ENCODE results near the gene ANKRD40. TPM values are rescaled to one million over a fixed set of nuclear protein-coding genes. Genes with fewer than 3 reads are reported as not detected.

Gene ANKRD40
- total and polyA plus RNA-seq, 2 donors (not counting 3 experiments of a cell fraction or from before 2014, with no cell fraction given): 24.5 to 56.0 TPM

DNA sequence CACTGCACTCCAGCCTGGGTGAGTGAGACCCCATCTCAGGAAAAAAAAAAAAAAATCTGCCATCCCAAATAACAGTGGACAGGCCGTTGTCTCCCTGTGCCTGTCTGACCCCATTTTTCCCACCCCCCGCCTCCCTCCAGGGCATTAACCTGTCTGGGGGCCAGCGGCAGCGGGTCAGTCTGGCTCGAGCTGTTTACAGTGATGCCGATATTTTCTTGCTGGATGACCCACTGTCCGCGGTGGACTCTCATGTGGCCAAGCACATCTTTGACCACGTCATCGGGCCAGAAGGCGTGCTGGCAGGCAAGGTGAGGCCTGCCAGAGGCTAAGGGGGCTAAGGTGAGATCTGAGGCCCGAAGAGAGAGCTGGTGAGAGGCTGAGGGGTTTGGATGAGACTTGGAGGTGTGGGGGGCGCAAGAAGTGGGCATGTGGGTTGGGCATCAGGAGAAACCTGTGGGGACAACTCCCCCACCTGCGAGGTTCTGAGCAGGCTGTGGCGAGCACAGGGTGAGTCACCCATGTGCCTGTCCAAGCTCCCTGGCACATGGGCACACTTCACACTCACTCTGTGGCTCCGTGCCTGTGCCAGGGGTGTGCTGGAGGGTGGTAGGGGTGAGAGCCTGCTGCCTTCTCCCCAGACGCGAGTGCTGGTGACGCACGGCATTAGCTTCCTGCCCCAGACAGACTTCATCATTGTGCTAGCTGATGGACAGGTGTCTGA lies 34.7 kb downstream of the ANKRD40 start:
- TF ChIP-seq GATA2 (IDR thresholded peaks at IDR 0.05; ENCODE audit: insufficient read depth, insufficient read length, low read depth, low read length) (no peak), POLR2A (IDR thresholded peaks at IDR 0.05; ENCODE audit: low read depth, low read length) (no peak), EZH2 (IDR thresholded peaks at IDR 0.05; ENCODE audit: borderline replicate concordance, low read depth, low read length, severe bottlenecking) (no peak), JUN (IDR thresholded peaks at IDR 0.05; ENCODE audit: borderline replicate concordance, insufficient read depth, insufficient read length, low read depth) (no peak), MAX (IDR thresholded peaks at IDR 0.05; ENCODE audit: insufficient read depth, insufficient read length) (no peak), FOS (IDR thresholded peaks at IDR 0.05; ENCODE audit: borderline replicate concordance, insufficient read depth, low read length) (no peak), POLR2AphosphoS5 (IDR thresholded peaks at IDR 0.05; ENCODE audit: insufficient read depth, low read depth, low read length) (no peak), MYC (IDR thresholded peaks at IDR 0.05; ENCODE audit: low read depth, low read length) (no peak)
- TF ChIP-seq, protein P1, sequence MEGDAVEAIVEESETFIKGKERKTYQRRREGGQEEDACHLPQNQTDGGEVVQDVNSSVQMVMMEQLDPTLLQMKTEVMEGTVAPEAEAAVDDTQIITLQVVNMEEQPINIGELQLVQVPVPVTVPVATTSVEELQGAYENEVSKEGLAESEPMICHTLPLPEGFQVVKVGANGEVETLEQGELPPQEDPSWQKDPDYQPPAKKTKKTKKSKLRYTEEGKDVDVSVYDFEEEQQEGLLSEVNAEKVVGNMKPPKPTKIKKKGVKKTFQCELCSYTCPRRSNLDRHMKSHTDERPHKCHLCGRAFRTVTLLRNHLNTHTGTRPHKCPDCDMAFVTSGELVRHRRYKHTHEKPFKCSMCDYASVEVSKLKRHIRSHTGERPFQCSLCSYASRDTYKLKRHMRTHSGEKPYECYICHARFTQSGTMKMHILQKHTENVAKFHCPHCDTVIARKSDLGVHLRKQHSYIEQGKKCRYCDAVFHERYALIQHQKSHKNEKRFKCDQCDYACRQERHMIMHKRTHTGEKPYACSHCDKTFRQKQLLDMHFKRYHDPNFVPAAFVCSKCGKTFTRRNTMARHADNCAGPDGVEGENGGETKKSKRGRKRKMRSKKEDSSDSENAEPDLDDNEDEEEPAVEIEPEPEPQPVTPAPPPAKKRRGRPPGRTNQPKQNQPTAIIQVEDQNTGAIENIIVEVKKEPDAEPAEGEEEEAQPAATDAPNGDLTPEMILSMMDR (IDR thresholded peaks at IDR 0.05; ENCODE audit: extremely low read depth in 1 of 2, insufficient read depth in 1 of 2, low read depth in 1 of 2, low read length in 2 of 2): no peak
- ChIA-PET CTCF (interaction anchor here (1.2 to 2.7 kb wide), 3 partner anchors 32 to 47 kb away, joined by 3 to 9 read pairs (median 4); no protein-coding TSS in a partner anchor), POLR2A (no interaction called here)
- intact Hi-C loops (cut with micrococcal nuclease) (no loop called here), dilution Hi-C loops (cut with MboI; ENCODE audit: extremely low pct_ligation_motif_present, low sequenced_read_pairs) (no loop called here)
- Histone ChIP-seq H3K4me3 (replicated peaks in 1 of 3; ENCODE audit: insufficient read depth in 1 of 3, low read depth in 1 of 3, low read length in 3 of 3) (no peak overlapping the region), H3K4me1 (ENCODE audit: control insufficient read depth, extremely low read depth, insufficient read depth, low read length) (peaks cover 8% of the 10 kb centered on the region), H3K79me2 (ENCODE audit: control insufficient read depth, insufficient read depth, low read length) (no peaks in the 10 kb centered on the region), H3K27me3 (ENCODE audit: control insufficient read depth in 2 of 2, insufficient read depth in 2 of 2, low read length in 2 of 2) (no peaks in the 10 kb centered on the region), H3K27ac (ENCODE audit: insufficient read depth, low read depth, low read length) (no peak overlapping the region), H3K9me3 (replicated peaks; ENCODE audit: control insufficient read depth, insufficient read depth, low read length) (no peaks in the 10 kb centered on the region), H2AFZ (ENCODE audit: low read depth, low read length) (no peak overlapping the region), H3K4me2 (ENCODE audit: insufficient read depth, low read length) (no peak overlapping the region), H3K9me1 (replicated peaks; ENCODE audit: control insufficient read depth, extremely low read depth, insufficient read depth, low read length) (no peaks in the 10 kb centered on the region), H3K9ac (replicated peaks; ENCODE audit: extremely low read depth, insufficient read depth, low read length) (no peak overlapping the region), H3K36me3 (ENCODE audit: control insufficient read depth in 2 of 2, extremely low read depth in 1 of 2, insufficient read depth in 2 of 2, low read length in 2 of 2) (no peaks in the 10 kb centered on the region), H4K20me1 (replicated peaks; ENCODE audit: control insufficient read depth, extremely low read depth, insufficient read depth, low read length) (no peaks in the 10 kb centered on the region)
- DNase-seq (ENCODE audit: low read depth, low spot score): no peak
- FAIRE-seq: no peak
- no TSS peak for BruUV-seq (replicated peaks)
